NCI-H1436 treated with DMSO at 0.1 percent for 48 hours (cell line): ENCODE measurements around the gene PIGR.

ENCODE experiments used
- DNase-seq: peaks from one replicate; lab custom pipeline; 2025; lab: John Stamatoyannopoulos, UW

PIGR gene

DNA sequence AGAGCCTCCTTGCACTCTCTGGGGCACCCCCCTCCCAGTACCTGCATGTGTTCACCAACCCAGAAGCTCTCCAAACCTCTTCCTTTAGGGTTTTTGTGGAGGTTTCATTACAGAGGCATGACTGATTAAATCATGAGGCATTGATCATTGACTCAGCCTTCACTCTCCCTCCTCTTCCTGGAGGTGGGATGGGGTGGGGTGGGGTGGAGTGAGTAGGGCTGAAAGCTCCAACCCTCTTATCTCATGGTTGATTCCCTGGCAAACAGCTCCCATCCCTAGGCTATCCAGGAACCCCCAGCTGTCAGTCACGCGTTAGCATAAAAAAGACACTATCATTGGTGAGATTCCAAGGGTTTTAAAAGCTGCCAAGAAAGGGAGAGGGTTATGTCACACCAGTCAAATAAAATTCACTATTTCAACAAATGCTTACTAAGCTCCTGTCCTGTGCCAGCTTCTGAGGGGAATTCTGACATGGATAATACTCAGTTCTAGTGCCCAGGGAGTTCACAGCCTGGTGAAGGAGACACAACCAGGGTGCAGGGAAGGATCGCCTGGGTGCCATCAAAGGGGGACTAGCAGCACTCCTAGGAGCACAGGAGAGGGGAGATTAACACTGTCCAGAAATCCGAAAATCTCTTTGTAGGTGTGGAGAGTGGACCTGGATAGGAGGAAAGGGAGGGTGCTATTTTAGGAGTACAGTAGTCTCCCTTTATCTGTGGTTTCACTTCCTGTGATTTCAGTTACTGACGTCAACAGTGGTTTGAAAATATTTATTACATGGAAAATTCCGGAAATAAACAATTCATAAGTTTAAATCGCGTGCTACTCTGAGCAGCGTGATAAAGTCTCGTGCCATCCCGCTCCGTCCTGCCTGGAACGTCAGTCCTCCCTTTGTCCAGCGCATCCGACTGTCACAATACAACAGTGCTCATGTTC is 55.9 kb downstream of the PIGR start:
- DNase-seq: no peak

DNA sequence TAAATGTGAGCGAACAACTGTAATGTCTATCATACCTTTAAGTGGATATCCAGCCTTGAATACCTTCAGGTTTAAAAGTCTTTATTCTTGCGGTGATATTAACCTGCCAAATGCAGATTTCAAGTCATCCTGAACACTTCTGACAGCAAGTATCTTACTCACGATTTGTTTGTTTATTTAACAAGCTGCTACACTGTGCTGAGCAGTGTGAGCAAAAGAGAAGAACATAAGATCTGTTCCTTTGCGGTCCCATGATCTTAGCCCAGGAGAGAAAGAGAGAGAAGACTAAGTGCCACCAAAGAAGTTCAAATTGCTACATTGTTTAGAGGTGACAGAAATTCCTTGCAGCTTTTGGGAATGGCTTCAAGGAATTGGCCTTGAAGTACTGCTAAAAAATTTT is 58.6 kb downstream of the PIGR start:
- no peak for DNase-seq

- no peak for DNase-seq
Observed at GRCh38 chr1:206886831-206887230, 59.4 kb downstream of the PIGR start.

GRCh38 chr1:206885341-206886060 is 60.8 kb downstream of the PIGR start:
- DNase-seq: no peak

- DNase-seq: no peak
Observed at GRCh38 chr1:206883876-206884275, 62.4 kb downstream of the PIGR start.

DNA sequence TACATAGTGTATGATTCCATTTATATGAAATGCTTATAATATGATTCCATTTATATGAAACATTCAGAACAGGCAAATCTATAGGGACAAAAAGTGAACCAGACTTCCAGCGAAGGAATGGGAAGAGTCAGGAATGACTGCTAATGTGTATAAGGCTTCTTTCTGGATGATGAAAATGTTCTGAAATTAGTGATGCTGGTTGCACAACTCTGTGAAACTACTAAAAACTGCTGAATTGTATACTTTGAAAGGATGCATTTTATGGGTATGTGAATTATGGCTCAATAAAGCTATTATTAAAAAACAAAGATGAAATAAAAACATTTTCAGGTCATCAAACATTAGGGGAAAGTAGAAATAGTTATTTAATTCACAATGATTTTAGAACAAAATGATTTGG is 63.1 kb downstream of the PIGR start:
- no peak for DNase-seq

GRCh38 chr1:206882555-206882954 is 63.7 kb downstream of the PIGR start:
- DNase-seq: no peak

DNA sequence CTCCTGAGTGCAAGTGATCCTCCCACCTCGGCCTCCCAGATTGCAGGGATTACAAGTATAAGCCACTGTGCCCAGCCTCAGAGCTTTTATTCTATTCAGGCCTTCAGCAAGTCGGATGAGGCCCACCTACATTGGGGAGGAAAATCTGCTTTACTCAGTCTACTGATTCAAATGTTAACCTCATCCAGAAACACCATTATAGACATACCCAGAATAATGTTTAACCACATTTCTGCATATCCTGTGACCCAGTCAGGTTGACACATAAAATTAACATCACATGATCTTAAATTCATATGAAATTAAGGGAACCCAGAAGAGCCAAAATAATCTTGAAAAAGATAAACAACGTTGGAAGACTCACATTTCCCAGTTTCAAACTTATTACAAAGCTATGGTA is 66.0 kb downstream of the PIGR start:
- no peak for DNase-seq
